Activated CD4-positive, alpha-beta T cell treated with anti-CD3 and anti-CD28 coated beads, Interleukin-2, amount 50 U/mL, for 4 hours (primary cell): ENCODE measurements around the gene MAGEA9B.
"Not testable (repeated sequence)": the region's sequence is repeated elsewhere in the genome, so short reads cannot be mapped to it uniquely, and the experiment has no call there.

ENCODE experiments used
- DNase-seq, 2 experiments: peaks; one replicate each; pipeline ENCODE4 v3.0.0-alpha.2; 2020

MAGEA9B gene, protein sequence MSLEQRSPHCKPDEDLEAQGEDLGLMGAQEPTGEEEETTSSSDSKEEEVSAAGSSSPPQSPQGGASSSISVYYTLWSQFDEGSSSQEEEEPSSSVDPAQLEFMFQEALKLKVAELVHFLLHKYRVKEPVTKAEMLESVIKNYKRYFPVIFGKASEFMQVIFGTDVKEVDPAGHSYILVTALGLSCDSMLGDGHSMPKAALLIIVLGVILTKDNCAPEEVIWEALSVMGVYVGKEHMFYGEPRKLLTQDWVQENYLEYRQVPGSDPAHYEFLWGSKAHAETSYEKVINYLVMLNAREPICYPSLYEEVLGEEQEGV

DNA sequence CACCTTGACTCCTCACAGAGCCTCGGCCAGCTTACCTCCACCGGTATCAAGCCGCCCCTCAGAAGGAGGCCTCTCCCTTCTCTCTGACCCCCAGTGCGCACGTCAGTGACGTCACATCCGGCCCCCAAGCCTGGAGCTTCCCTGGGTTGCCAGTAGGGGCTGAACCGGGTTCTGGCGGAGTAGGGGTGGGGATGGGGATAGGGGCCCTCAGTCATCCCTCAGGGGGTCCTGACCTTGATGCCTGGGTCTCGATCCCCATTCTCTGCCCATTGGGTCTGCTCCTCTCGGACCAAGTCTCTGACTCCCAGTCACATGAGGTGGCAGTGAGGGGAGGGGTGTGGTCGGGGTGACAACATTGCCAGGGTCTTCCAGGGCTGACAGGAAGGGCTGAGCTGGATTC is at the start of gene MAGEA9B:
Gene MAGEA9B (minus strand): TSS at position 101 of the 400 bp plus-strand sequence. CDS start 4,280 bp downstream, outside the sequence.
- DNase-seq: not testable (repeated sequence)

DNA sequence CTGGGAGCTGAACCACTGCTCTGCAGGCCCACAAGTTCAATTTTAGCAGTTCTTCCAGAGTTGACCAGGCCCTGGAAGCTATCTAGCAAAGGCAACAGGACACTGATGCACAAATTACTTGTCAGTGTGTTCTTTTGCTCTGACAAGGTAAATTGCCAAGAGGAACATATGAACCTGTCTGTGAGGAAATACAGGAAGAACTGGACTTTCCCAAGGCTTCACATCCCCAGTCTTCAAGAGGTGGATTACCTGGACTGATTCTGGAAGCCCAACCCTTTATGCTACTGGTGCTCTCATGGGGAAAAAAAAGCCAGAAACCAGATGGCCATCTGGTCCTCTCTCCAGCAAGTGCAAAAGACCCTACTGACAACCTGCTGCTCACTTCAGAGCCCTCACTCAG is 46.3 kb upstream of the MAGEA9B start:
- no peak for DNase-seq

DNA sequence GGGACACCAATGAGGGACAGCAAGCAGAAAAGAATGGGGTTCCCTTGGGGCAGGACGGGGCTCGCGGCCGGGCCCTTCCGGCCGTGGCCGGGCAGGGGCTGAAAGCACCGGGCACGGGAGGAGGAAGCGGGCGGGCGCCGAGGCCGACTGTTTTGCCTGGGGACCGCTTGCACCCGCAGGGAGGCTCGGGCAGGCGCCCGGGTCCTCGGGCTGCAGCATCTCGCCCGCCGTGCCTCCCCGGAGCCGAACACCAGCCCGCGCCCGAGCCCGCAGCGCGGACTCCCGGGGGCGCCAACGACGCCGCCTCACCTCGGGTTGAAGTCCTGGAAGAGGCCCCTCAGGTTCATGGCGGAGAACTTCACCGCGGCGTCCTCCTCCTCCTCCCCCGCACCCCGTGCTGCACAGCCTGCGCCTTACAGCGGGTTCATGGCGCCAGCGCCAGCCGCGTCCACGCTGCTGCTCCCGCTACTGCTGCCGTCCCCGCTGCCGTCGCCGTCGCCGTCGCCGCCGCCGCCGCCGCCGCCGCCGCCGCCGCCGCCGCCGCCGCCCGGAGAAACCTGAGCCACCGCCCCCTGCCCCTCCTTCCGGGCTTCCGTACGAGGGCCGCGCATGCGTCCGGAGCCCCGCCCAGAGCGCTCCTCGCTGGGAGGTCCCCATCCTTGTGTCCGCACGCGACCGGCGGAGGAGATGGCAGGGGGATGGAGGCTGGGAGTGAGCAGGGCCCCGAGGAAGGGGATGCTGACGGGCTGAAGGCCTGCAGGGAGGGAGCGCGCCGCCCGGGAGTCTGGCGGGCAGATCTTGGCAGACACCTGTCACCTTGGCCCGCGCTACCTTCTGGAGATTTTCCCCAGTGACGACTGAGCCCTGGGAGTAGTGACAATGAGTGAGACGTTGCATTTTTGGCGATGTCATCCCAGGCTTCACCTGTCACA is 44.2 kb upstream of the MAGEA9B start, which contains the start of gene TMEM185A:
Gene TMEM185A (minus strand): TSS at position 559 of the 932 bp plus-strand sequence. CDS start 212 bp downstream, at position 347.
- DNase-seq: peak; percentile 57 to 64

DNA sequence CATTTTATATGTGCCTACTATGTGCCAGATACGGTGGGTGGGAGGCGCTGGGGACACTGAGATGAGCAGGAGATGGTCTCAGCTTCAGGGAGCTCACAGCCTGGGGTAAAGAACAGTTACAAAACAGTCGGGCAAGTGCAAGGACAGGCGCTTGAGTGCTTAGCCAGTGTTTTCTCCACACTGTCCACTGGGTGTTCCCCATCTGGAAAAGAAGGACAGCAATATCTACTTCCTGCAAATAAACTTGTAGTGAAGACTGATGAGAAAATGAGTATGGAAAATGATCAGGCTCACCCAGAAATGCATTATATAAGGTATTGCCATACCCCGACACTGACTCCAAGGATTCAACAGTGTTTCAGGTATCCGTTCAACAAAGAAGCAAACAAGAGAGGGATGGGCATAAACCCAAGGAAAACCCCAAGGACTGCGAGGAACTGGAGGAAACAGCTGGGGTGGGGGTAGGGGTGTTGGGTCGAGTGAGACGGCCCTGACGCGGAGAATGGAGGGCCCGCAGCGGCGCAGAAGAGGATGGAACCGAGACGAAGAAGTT is 43.5 kb upstream of the MAGEA9B start:
- no peak for DNase-seq

DNA sequence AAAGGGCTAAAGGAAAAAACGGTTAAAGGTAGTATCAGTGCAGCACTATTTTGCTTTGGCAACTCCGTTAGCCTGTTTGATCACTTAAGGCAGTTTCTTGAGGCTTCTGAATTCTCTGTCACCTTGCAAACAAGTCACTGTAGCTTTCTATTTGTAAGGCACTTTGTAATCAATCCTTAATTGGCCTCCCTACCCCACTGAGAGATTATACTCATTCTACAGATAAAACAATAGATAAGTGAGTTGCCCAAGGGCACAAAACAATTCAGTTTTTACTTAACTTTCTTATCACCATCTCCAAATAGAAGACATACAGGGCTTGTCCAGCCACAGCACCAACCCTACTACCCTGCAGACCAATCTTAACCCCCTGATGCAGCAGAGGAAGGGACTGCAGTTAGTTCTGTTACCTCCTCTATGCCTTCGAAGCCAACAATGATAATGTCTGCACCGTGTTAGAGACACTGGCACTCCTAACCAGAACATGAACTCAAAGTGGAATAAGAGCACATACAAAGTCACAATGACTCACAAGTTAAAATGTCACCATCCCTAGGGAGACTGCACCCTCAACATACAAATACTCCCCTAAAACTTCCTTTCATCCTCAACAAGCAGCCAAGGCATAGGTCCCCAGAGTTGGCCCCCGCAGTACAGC is 42.6 kb upstream of the MAGEA9B start:
- no peak for DNase-seq

DNA sequence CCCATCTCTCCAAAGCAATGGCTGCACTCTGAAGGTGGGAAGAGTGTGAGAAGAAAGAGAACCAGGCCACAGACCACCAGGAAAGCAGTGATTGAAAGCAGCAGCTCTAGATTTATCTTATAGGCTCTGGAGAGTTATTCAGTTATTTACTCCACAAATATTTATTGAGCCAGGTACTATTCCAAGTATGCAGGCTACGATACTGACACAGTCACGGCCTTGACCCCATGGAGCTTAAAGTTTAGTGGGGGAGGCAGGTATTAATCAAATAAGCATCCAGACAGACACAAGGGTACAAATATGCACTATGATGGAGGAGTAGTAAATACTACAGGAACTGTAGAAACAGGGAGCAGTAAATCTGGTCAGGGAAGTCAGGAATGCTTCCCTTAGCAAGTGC is 41.5 kb upstream of the MAGEA9B start:
- no peak for DNase-seq

DNA sequence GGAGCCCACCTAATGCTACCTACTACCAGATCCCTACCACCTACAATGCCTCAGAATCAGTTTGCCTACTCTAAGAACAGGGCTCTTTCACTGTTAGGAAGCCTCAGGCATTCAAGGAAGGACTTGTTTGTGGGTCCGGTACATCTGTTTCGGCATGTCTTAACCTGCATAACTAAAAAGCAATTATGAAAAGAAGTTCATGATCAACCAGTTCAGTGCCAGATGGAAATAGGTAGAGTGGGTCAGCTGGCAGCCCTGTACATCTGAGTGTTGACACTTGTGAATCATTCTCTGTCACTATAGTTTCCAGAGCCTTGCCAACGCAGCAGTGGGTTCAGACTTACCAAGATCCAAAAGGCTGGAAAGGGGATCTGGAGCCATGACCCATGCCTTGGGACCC is 41.0 kb upstream of the MAGEA9B start:
- no peak for DNase-seq

DNA sequence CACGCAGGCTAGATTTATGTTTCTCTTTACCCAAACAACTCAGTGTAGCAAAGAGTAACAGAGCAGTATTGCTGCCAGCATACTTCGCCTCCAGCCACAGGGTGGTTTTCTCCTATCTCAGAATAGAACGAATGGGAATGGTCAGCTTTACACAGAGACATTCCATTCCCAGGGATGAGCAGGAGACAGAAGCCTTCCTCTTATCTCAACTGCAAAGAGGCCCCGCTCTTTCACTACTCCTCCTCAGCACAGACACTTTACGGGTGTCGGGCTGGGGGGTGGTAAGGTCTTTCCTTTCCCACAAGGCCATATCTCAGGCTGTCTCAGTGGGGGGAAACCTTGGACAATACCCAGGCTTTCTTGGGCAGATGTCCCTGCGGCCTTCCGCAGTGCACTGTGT is 39.6 kb upstream of the MAGEA9B start:
- DNase-seq: not testable (repeated sequence)

DNA sequence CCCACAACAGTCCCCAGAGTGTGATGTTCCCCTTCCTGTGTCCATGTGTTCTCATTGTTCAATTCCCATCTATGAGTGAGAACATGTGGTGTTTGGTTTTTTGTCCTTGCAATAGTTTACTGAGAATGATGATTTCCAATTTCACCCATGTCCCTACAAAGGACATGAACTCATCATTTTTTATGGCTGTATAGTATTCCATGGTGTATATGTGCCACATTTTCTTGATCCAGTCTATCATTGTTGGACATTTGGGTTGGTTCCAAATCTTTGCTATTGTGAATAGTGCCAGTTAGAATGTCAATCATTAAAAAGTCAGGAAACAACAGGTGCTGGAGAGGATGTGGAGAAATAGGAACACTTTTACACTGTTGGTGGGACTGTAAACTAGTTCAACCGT is 32.4 kb upstream of the MAGEA9B start:
- not testable (repeated sequence) for DNase-seq

DNA sequence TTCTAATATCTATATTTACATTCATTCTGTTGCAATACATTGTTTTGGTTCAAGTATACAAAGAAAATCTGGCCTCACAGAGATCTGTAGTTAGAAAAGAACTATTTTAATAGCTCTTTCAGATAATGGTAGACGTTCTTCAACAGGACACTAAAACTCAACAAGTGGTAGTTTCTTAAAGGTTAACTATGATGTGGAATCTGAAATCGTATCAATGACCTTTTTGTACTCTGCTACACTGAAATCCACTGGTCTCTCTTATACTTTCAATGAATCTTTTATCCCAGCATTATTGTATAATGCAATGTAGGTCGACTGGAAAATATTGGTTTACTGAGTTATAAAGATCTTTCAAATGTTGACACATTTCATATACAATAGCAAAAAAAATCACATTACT is 31.6 kb upstream of the MAGEA9B start:
- DNase-seq: no peak

DNA sequence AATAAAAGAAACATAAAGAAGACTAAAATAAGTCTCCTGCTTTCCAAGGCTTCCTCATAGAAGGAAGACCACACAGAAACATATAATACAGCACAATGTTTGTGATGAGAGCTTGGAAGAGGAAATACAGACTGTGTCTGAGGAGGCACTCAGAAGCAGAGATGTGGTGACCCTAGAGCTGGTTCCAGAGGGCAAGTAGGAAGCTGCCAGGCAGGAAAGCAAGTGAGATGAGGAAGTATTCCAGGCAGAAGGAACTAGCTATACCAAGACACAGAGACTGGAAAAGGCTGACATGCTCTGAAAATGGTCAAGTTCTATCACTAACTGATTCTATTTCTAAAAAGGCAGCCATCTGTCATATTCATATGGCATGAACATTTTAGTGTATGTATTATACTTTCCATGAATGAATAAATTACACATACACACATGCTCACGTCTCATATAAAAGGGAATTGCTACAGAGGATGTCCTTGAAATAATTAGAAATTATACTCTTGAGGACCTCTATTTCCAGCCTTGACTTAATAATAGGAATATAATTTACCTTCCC is 24.4 kb upstream of the MAGEA9B start:
- no peak for DNase-seq

DNA sequence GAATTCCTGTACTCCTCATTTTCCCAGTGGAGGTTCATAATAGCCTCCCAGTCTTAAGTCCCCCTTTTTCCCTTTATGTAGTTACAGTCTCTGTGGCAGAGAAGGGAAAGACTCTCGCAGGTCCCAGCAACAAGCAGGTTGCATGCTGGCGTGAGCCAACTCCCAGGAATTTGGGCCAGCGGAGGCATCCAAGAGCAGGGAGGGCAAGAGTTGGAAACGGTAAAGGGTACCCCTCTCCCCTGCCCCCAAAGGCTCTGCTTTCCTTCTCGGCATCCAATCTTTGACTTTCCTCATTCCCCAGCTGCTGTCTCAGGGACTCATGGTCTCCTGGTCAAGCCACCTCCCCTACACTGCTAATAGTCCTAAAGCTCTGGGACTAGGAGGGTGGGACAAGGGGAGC is 23.3 kb upstream of the MAGEA9B start:
- DNase-seq: no peak

DNA sequence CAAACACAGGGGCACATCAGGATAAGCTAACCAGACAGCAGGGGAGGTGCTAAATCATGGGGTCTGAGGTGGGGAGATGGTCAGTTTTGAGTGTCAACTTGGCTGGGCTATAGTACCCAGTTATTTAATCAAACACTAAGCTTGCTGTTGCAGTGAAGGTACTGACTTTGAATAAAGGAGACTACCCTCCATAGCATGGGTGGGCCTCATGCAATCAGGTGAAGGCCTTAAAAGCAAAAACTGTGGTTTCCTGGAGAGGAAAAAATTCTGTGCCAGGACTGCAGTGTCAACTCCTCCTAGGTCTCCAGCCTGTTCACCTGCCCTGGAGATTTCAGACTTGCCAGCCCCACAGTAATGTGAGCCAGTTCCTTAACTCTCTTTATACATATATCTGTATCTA is 20.4 kb upstream of the MAGEA9B start:
- no peak for DNase-seq

DNA sequence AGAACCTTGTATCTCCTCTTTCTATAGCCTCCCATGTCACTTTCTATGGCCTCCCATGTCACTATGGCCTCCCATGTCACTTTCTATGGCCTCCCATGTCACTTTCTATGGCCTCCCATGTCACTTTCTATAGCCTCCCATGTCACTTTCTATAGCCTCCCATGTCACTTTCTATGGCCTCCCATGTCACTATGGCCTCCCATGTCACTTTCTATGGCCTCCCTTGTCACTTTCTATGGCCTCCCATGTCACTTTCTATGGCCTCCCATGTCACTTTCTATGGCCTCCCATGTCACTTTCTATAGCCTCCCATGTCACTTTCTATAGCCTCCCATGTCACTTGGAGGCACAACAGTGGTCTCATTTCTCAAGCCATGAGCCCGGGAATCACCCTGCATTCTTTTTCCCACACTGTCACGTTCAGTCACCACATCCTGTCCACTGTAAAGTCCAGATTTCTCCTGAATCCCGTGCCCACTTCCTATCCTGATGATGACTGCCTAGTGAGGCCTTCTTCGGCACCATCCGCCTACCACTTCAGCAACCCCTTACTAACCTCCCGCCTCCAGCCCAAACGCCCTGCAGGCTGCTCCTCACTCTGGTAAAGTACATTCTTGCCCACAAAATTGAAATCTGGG is 18.1 kb upstream of the MAGEA9B start:
- DNase-seq: not testable (repeated sequence)

DNA sequence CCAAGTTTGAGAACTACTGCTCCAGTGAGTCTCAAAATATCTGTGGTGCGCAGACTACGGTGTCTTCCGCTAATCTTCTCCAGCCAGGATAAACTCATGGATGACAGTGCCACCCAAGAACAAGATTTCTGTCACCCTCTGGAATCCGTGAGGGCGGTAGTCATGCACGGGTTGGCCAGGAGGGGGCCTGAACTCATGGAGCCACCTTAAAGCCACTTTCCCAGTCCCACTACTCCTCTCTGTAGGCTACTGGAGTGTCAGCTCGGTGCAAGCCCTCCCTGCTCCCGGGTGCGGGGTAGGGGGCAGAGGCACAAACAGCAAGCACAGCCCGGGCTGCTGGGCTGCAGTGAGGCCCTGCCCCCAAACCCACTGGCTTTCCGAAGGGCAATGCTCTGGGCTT is 11.3 kb upstream of the MAGEA9B start:
- not testable (repeated sequence) for DNase-seq

DNA sequence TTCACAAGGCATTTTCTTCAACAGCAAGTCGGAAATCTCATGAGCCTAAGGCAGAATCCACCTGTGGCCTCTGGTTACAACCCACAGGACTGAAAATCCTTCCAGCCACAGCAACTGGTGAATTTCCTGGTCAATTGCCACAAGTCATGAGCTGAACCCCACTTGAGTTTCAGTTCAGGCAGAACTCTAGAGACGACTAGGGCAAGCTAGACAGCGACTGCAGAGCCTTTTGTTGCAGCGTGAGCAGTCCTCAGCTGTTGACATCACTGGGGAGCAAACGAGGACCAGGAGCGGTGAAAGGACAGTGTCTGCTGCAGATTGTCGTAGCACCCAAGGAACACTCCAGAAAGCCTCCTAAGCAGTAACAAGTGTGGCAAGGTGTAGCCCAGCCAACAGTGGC is 8.7 kb upstream of the MAGEA9B start:
- DNase-seq: not testable (repeated sequence)

DNA sequence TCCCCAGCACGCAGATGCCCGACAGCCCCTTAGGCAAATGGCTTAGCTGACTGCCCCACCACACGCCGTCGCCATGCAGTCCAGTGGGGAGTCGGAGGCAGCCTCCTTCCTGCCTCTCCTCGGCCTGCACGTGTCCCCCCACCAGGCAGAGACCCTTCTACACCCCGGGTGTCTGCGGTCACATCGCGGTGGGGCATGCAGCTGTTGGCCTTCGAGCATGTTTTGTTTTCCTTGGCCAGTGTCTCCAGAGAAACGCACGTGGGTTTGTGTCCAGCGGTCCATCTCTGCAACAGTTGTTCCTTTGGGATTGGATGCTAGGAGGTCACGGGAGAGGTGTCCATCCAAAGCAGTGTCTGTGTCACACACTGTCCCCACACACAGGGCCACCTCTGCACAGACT is 8.0 kb upstream of the MAGEA9B start, which contains the start of gene HSFX2:
Gene HSFX2 (minus strand): TSS at position 101 of the 400 bp plus-strand sequence. CDS start 614 bp downstream, outside the sequence.
- not testable (repeated sequence) for DNase-seq

DNA sequence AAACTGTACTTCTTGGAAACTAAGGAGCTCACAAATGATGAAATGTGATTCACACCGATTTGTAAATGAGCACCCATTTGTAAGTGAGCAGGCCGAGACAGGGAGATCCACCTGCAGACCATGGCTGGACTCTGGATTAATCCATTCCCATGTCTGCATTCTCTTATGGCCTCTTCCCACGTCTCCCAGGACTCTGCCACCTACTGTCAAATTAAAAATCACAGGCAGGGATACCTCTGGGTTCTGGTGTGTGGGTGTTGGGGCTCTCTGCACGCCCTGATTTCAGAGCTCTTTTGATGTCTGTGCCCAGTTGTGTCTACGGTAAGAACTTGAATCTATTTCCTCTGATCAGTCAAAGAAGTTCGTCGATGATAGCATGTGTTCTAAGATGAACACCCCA is 3.7 kb upstream of the MAGEA9B start:
- not testable (repeated sequence) for DNase-seq

DNA sequence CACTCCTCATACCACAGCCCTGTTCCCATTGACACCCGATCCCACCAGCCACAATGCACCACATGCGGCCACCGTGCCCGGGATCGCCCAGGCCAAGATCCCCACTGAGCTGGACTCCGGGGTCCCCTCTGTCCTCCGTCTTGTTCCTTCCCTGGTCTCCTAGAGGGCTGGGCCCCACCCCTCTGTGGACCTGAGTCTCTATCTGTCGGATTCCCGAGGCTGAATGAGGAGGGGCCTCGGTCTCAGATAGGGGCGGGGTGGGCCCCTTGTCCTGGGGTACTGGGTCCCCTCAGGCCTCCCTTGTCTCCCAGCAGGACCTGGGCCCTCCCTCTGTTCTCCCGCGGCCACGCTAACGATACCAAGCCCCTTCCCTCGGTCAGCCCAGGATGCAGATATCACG is 1.6 kb downstream of the MAGEA9B start:
- not testable (repeated sequence) for DNase-seq

DNA sequence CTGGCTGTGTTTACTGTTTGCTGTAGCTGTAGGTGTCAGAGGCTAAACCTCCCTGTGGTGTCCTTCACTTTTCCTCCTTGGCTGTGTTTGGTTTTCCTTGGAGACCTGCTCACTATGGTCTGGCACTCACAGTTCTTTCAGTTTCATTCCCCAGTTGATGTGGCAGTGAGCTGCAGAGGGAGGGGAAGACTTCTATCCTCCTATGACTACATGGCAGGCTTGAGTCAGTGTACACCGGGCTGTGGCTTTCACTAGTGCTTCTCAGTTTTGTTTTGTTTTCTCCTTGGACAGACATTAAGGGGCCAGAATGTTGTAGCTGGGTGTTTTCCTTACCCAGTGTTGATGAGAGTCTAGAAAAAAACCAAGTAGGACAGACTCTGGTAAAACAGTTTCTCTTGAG is 13.8 kb downstream of the MAGEA9B start:
- not testable (repeated sequence) for DNase-seq

DNA sequence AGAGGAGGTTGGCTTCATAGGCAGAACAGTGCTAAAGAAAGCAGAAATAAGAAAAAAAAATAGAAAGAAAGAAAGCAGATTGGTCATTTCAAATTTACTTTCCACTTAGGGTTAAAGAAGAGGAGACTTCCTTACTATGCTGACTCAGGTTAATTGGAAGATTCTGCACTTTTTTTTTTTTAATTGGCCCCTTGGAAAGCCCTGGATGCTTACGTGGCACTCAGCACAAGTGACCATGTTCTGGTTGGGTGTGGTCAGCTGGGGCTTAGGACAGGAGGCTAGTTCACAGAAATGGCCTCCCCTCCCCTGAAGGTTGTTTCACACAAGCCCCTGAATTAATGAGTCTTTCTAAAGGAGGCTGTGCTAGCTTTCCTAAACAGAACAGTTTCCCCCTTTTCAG is 14.5 kb downstream of the MAGEA9B start:
- no peak for DNase-seq

DNA sequence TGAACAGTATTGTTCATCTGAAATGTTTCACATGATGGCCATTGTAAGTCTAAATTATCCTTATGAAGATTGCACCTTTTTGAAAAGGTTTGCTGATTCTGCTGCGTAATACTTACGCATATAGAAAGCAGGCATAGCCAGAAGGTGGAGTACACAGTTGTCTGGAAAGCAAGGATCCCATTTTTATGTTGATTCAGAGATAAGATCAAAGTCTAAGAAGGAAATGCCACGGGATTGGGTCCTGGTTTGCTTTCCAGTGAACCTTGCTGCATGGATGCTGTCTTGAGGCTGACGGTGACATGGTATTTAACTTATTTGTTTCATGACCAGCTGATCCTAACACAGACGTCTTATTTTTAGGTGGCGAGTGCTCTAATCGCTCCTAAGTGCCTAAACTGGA is 15.5 kb downstream of the MAGEA9B start:
- DNase-seq: no peak
